Left forelimb (tissue), 1 donor: ENCODE data around the gene CENPP.

Experiments
- DNase-seq: peaks from one replicate; pipeline ENCODE4 v3.0.0-alpha.2; 2018; ENCODE audit warnings: low spot score

Gene CENPP

GRCh38 chr9:92508018-92508820, 182.5 kb downstream of the CENPP start:
- no peak for DNase-seq

GRCh38 chr9:92509050-92509449, 183.3 kb downstream of the CENPP start:
- no peak for DNase-seq

- no peak for DNase-seq
Measured at GRCh38 chr9:92510747-92511146, 185.0 kb downstream of the CENPP start.

GRCh38 chr9:92512622-92513021, 186.9 kb downstream of the CENPP start:
- no peak for DNase-seq

- DNase-seq = no peak
Measured at GRCh38 chr9:92513349-92513748, 187.6 kb downstream of the CENPP start.

- DNase-seq = no peak
Measured at GRCh38 chr9:92514635-92515034, 188.9 kb downstream of the CENPP start.

GRCh38 chr9:92516521-92516920, 190.8 kb downstream of the CENPP start:
- no peak for DNase-seq

- DNase-seq = no peak
Measured at GRCh38 chr9:92517046-92517445, 191.3 kb downstream of the CENPP start.

- DNase-seq = no peak
Measured at GRCh38 chr9:92518199-92518598, 192.4 kb downstream of the CENPP start.

GRCh38 chr9:92520837-92521236, 195.1 kb downstream of the CENPP start:
- DNase-seq = no peak

GRCh38 chr9:92522983-92523970, 197.5 kb downstream of the CENPP start:
- no peak for DNase-seq

GRCh38 chr9:92524881-92525280, 199.1 kb downstream of the CENPP start:
- DNase-seq = no peak

- no peak for DNase-seq
Measured at GRCh38 chr9:92525306-92525705, 199.6 kb downstream of the CENPP start.

GRCh38 chr9:92527291-92527828, 201.6 kb downstream of the CENPP start:
- DNase-seq = no peak

GRCh38 chr9:92527832-92528521, 202.2 kb downstream of the CENPP start:
- DNase-seq = no peak

- DNase-seq = no peak
Measured at GRCh38 chr9:92528522-92528849, 202.7 kb downstream of the CENPP start.

- DNase-seq = no peak
Measured at GRCh38 chr9:92529124-92529523, 203.4 kb downstream of the CENPP start.

- no peak for DNase-seq
Measured at GRCh38 chr9:92530893-92531292, 205.1 kb downstream of the CENPP start.

GRCh38 chr9:92534204-92534603, 208.5 kb downstream of the CENPP start:
- no peak for DNase-seq

GRCh38 chr9:92534674-92535073, 208.9 kb downstream of the CENPP start:
- DNase-seq = no peak

GRCh38 chr9:92535940-92536850, 210.4 kb downstream of the CENPP start, which contains the start of gene ECM2:
Gene ECM2, minus strand, starts transcription at chr9:92535990. Its CDS starts 13,124 bp downstream, at chr9:92522866.
- no peak for DNase-seq
